Trophoblast cell (in vitro differentiated cells and primary cell): ENCODE measurements around the gene MAPKAPK2.

Experiments
- DNase-seq, 2 donors: peaks; one replicate each; pipeline ENCODE4 v3.0.0-alpha.2; 2016
- H2AFZ ChIP-seq: 2 replicates; pipeline ENCODE4 v1.6.1; 2013; ENCODE audit warnings: low read length, moderate library complexity, mild to moderate bottlenecking; ENCODE audit not compliant: insufficient read depth, poor library complexity
- H2AK5ac ChIP-seq: 2 replicates; pipeline ENCODE4 v1.6.1; 2013; ENCODE audit warnings: mild to moderate bottlenecking, low read length
- H2BK120ac ChIP-seq: 2 replicates; pipeline ENCODE4 v1.6.1; 2013; ENCODE audit warnings: low read length, mild to moderate bottlenecking, moderate library complexity; ENCODE audit not compliant: insufficient read depth, poor library complexity
- H2BK12ac ChIP-seq: 2 replicates; pipeline ENCODE4 v1.6.1; 2013; ENCODE audit warnings: mild to moderate bottlenecking, low read length, moderate library complexity
- H2BK5ac ChIP-seq: 2 replicates; pipeline ENCODE4 v1.6.1; 2013; ENCODE audit warnings: low read length, low read depth, moderate library complexity, mild to moderate bottlenecking; ENCODE audit not compliant: poor library complexity
- H3K14ac ChIP-seq: 2 replicates; pipeline ENCODE4 v1.6.1; 2013; ENCODE audit warnings: mild to moderate bottlenecking, low read length
- H3K18ac ChIP-seq: 2 replicates; pipeline ENCODE4 v1.6.1; 2013; ENCODE audit warnings: mild to moderate bottlenecking, low read length
- H3K23ac ChIP-seq: 2 replicates; pipeline ENCODE4 v1.6.1; 2013; ENCODE audit warnings: low read length
- H3K27ac ChIP-seq: 2 replicates; pipeline ENCODE4 v1.5.1; 2013; ENCODE audit warnings: low read depth, mild to moderate bottlenecking, inconsistent platforms, low read length, moderate library complexity
- H3K27me3 ChIP-seq: 2 replicates; pipeline ENCODE4 v1.6.1; 2013; ENCODE audit warnings: inconsistent platforms, mild to moderate bottlenecking, low read length, moderate library complexity; ENCODE audit not compliant: insufficient read depth
- H3K36me3 ChIP-seq, 2 experiments: 1 replicate in 1 of 2; 2 replicates in 1 of 2; pipeline ENCODE4 v1.6.1; 2013; ENCODE audit warnings: low read length in 2 of 2, mild to moderate bottlenecking in 2 of 2, moderate library complexity in 1 of 2; ENCODE audit not compliant: insufficient read depth in 2 of 2, control insufficient read depth in 1 of 2
- H3K4ac ChIP-seq: 2 replicates; pipeline ENCODE4 v1.6.1; 2013; ENCODE audit warnings: low read depth, mild to moderate bottlenecking, low read length, moderate library complexity
- H3K4me1 ChIP-seq, 2 experiments: 1 replicate in 1 of 2; 2 replicates in 1 of 2; pipeline ENCODE4 v1.6.1; 2013; ENCODE audit warnings: low read length in 2 of 2, mild to moderate bottlenecking in 2 of 2, moderate library complexity in 1 of 2; ENCODE audit not compliant: insufficient read depth in 2 of 2, control insufficient read depth in 1 of 2
- H3K4me2 ChIP-seq: 2 replicates; pipeline ENCODE4 v1.6.1; 2013; ENCODE audit warnings: inconsistent platforms, mild to moderate bottlenecking, low read length, moderate library complexity
- H3K4me3 ChIP-seq: 2 replicates; pipeline ENCODE4 v1.5.1; 2013; ENCODE audit warnings: mild to moderate bottlenecking, low read depth, low read length, inconsistent platforms
- H3K79me1 ChIP-seq: one replicate; pipeline ENCODE4 v1.6.1; 2013; ENCODE audit warnings: low read length
- H3K79me2 ChIP-seq: 2 replicates; pipeline ENCODE4 v1.6.1; 2013; ENCODE audit warnings: low read length, mild to moderate bottlenecking; ENCODE audit not compliant: control insufficient read depth, insufficient read depth, poor library complexity
- H3K9ac ChIP-seq: 2 replicates; pipeline ENCODE4 v1.6.1; 2013; ENCODE audit warnings: mild to moderate bottlenecking, low read length
- H3K9me3 ChIP-seq: 2 replicates; pipeline ENCODE4 v1.6.1; 2013; ENCODE audit warnings: low read depth, mild to moderate bottlenecking, control low read depth, inconsistent platforms, low read length; ENCODE audit not compliant: insufficient read depth
- H4K12ac ChIP-seq: 2 replicates; pipeline ENCODE4 v1.6.1; 2013; ENCODE audit warnings: low read depth, mild to moderate bottlenecking, low read length, moderate library complexity
- H4K8ac ChIP-seq: 2 replicates; pipeline ENCODE4 v1.6.1; 2013; ENCODE audit warnings: low read depth, mild to moderate bottlenecking, low read length, moderate library complexity
- H4K91ac ChIP-seq: one replicate; pipeline ENCODE4 v1.6.1; 2013; ENCODE audit warnings: low read depth, mild to moderate bottlenecking, low read length, moderate library complexity
- WGBS: extraction: QIAGEN DNeasy Blood & Tissue Kit; methylation state at CpG from one replicate; pipeline ENCODE4 v1.1.7; 2013; ENCODE audit warnings: missing lambda C conversion rate; ENCODE audit not compliant: insufficient read length, insufficient coverage; ENCODE audit errors: extremely low coverage; 5-methylcytosine and 5-hydroxymethylcytosine counted together

Gene MAPKAPK2

GRCh38 chr1:206687251-206687914 lies 2.7 kb downstream of the MAPKAPK2 start:
- Histone ChIP-seq H2AK5ac (no peak overlapping the region), H3K4ac (peak overlapping the region; percentile 82), H3K23ac (no peak overlapping the region), H3K79me2 (peaks cover 24% of the 10 kb centered on the region), H2AFZ (no peak overlapping the region), H3K9me3 (no peaks in the 10 kb centered on the region), H3K14ac (no peak overlapping the region), H4K8ac (no peak overlapping the region), H3K36me3 (no peaks in the 10 kb centered on the region), H2BK120ac (no peak overlapping the region), H2BK12ac (no peak overlapping the region), H2BK5ac (no peak overlapping the region), H3K4me1 (peaks cover 16 to 26% of the 10 kb centered on the region in 2 experiments), H4K91ac (no peak overlapping the region), H3K27me3 (peaks cover 4% of the 10 kb centered on the region), H3K4me3 (no peak overlapping the region), H3K18ac (no peak overlapping the region), H3K79me1 (peaks cover 6% of the 10 kb centered on the region), H3K27ac (no peak overlapping the region), H3K9ac (no peak overlapping the region), H3K4me2 (no peak overlapping the region), H4K12ac (no peak overlapping the region)
- DNase-seq, result no peak
- no CpG with 5 or more reads among the region's 7 CpGs for WGBS

GRCh38 chr1:206687915-206688442 lies 3.3 kb downstream of the MAPKAPK2 start:
- no peak overlapping the region for H2AK5ac ChIP-seq
- peak overlapping the region; percentile 66 for H3K18ac ChIP-seq
- no peak overlapping the region for H3K27ac ChIP-seq
- H4K91ac ChIP-seq, result no peak overlapping the region
- H4K8ac ChIP-seq, result no peak overlapping the region
- peak overlapping the region; percentile 82 for H3K4ac ChIP-seq
- peaks cover 27% of the 10 kb centered on the region for H3K79me2 ChIP-seq
- H3K14ac ChIP-seq, result no peak overlapping the region
- H3K79me1 ChIP-seq, result peaks cover 6% of the 10 kb centered on the region
- H3K4me3 ChIP-seq, result no peak overlapping the region
- DNase-seq, result no peak
- no peaks in the 10 kb centered on the region for H3K36me3 ChIP-seq
- no peak overlapping the region for H4K12ac ChIP-seq
- peaks cover 4% of the 10 kb centered on the region for H3K27me3 ChIP-seq
- H3K9ac ChIP-seq, result no peak overlapping the region
- H3K4me2 ChIP-seq, result no peak overlapping the region
- no peak overlapping the region for H2BK120ac ChIP-seq
- H3K23ac ChIP-seq, result no peak overlapping the region
- WGBS, result no CpG with 5 or more reads among the region's 2 CpGs
- H2AFZ ChIP-seq, result peak overlapping the region; percentile 51
- no peaks in the 10 kb centered on the region for H3K9me3 ChIP-seq
- H2BK12ac ChIP-seq, result no peak overlapping the region
- peaks cover 22 to 32% of the 10 kb centered on the region in 2 experiments for H3K4me1 ChIP-seq
- H2BK5ac ChIP-seq, result no peak overlapping the region

- Histone ChIP-seq H2BK5ac (no peak overlapping the region), H3K79me1 (peaks cover 6% of the 10 kb centered on the region), H3K27me3 (no peaks in the 10 kb centered on the region), H3K14ac (no peak overlapping the region), H3K23ac (no peak overlapping the region), H2AFZ (no peak overlapping the region), H2BK12ac (no peak overlapping the region), H3K36me3 (peaks cover 0 to 1% of the 10 kb centered on the region in 2 experiments), H3K4me3 (no peak overlapping the region), H4K8ac (no peak overlapping the region), H3K4me1 (peaks cover 41 to 49% of the 10 kb centered on the region in 2 experiments), H3K27ac (no peak overlapping the region), H3K9me3 (no peaks in the 10 kb centered on the region), H3K4me2 (no peak overlapping the region), H4K12ac (no peak overlapping the region), H3K79me2 (peaks cover 24% of the 10 kb centered on the region), H3K9ac (no peak overlapping the region), H3K18ac (no peak overlapping the region), H2BK120ac (no peak overlapping the region), H4K91ac (no peak overlapping the region), H2AK5ac (no peak overlapping the region), H3K4ac (peak overlapping the region; percentile 53)
- DNase-seq, result no peak
- no CpG with 5 or more reads among the region's 2 CpGs for WGBS
Measured at GRCh38 chr1:206690516-206690915, 5.8 kb downstream of the MAPKAPK2 start.

- Histone ChIP-seq H3K18ac (no peak overlapping the region), H3K4ac (peak overlapping the region; percentile 42), H2BK12ac (no peak overlapping the region), H3K27me3 (no peaks in the 10 kb centered on the region), H3K14ac (no peak overlapping the region), H2AFZ (no peak overlapping the region), H3K27ac (no peak overlapping the region), H3K79me2 (peaks cover 17% of the 10 kb centered on the region), H3K4me2 (no peak overlapping the region), H3K4me3 (no peak overlapping the region), H4K12ac (no peak overlapping the region), H2AK5ac (no peak overlapping the region), H3K4me1 (peaks cover 41 to 47% of the 10 kb centered on the region in 2 experiments), H3K9ac (no peak overlapping the region), H3K23ac (no peak overlapping the region), H2BK120ac (no peak overlapping the region), H3K36me3 (peaks cover 0 to 1% of the 10 kb centered on the region in 2 experiments), H4K91ac (no peak overlapping the region), H3K9me3 (no peaks in the 10 kb centered on the region), H2BK5ac (no peak overlapping the region), H4K8ac (no peak overlapping the region), H3K79me1 (no peaks in the 10 kb centered on the region)
- no CpG with 5 or more reads among the region's 8 CpGs for WGBS
- no peak for DNase-seq
Measured at GRCh38 chr1:206691604-206692003, 6.9 kb downstream of the MAPKAPK2 start.
